Posterior cingulate gyrus (tissue), 11 donors: Measurements from ENCODE around the gene FOXN4.

Experiments used
- DNase-seq, 10 donors: peaks; one replicate each; pipeline versions ENCODE4 v3.0.0 to v3.0.0-alpha.2; 2020 to 2021; ENCODE audit warnings: mixed read lengths in 3 of 10
- intact Hi-C: fragments of 100-400 bp; cut with DNase I; formaldehyde crosslinking; loops from one replicate; pipeline ENCODE4 v1.15.1; 2023

The FOXN4 gene

GRCh38 chr12:109287181-109287580 lies 21.9 kb downstream of the FOXN4 start:
- DNase-seq = peak in 1 of 10 donors; percentile 45
- intact Hi-C loops = no loop called here

DNA sequence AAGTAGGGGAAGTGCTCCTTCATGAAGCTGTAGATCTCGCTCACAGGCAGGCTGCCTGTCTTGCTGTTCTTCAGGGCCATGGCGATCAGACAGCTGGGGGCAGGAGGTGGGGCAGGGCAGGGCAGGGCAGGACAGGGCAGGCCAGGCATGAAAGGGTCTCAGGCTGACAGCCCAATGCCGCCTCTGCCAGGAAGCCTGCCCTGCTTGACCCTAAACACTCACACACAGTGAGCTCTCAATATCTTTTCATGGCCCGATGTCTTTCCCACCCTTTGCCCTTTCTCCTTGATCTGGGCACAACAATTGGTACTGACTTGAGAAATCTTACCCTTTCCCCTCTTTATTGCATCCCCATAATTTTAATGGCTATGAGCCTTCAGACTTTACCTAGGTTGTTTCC lies 22.4 kb downstream of the FOXN4 start:
- peak in 1 of 10 donors; percentile 61 for DNase-seq
- intact Hi-C loops = no loop called here

DNA sequence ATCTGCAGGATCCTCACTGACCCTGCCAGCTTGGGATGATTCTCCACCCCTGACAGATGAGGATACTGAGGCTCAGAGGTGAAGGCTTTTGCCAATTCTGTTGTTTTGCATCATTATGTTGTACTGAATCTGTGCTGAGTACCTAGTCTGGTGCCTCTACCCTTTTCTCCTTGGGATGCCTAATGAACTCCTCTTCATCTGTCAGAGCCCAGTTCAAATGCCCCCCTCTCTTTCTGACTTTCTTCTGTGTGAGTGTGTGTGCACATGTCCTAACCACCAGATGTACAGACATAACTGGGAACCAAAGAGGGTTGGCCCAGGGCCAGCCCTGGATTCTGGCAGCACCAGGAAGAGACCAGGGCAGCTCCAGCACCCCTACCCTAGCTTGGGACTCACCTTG lies 22.8 kb downstream of the FOXN4 start:
- intact Hi-C loops = no loop called here
- no peak for DNase-seq

- DNase-seq = no peak
- intact Hi-C loops = no loop called here
Observed at GRCh38 chr12:109284392-109284791, 24.7 kb downstream of the FOXN4 start.

DNA sequence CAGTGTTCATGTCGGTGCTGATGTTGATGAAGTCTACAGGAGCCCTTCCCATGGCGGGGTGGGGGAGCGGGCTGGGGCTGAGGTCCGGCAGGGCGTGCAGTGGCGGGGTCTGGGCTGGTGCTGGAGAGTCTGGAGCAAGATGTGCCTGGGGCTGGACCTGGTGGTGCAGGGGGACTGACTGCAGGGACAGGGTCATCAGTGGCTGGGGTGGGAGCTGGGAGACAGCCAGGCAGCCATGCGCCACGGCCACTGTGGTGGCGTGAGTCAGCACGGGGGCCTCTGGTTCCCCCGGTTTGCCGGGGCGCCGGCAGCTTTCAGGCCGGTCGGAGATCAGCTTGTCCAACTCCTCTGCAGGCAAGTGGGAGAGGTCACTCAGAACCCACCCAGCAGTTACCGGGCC lies 27.6 kb downstream of the FOXN4 start:
- intact Hi-C loops = no loop called here
- DNase-seq = peak in 1 of 10 donors; percentile 60

GRCh38 chr12:109279525-109279924 lies 29.6 kb downstream of the FOXN4 start:
- no peak for DNase-seq
- intact Hi-C loops = no loop called here

DNA sequence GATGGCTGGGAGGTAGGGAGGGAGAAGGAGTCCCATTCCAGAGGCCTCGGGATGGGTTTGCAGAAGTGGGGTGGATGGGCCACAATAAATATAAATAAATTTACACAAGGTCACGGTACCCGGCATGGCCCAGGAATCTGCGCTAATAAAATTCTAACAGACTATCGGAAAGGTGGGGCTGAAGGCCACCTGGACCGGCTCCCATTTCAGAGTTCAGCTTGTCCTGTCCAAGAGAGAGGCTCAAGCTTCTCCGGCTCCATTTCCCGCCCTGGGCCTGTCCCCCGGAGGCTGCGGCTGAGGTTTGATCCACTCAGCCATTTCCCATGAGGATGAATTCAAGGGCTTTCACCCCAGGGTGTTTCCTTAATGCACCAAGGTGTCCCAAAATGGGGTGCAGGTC lies 30.2 kb downstream of the FOXN4 start:
- intact Hi-C loops = no loop called here
- no peak for DNase-seq

DNA sequence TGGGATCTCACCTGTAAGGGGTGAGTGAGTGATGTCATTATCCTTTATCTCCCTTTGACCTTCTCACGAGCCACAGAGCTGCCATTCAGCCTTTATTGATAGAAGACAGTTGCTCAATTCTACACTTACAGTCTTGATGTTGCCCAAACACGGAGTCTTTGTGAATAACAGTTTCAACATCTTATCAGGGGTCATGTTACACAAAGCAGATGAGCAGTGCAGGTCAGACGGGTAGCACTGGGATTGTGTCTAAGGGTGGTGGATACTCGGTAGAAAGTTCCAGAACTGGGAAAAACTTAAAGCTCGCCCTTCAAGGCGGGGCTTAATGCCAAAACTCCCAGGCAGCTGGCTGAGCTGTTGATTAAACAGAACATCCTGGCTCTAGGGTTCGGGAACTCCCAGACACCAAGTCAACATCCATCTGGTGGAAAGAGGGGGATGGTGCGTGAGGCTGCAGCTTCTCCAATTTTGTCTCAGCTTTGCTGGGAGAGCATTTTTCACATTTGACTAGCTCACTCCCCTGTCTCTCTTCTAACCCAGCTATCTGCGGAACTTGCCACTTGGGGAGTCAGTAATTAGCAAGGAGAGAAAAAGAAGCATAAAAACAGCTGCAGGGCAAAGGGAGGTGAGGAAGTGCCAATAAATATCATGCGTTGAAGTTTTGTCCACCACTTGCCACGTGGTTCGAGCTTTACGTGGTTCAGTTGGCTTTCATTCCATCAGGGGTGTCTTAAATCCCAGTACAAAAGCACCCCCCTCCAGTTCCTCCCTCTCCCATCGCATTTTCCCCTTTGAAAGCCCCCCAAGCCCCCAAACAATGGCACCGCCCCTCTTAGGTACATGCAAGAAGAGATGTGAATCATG lies 31.0 kb downstream of the FOXN4 start:
- intact Hi-C loops = no loop called here
- DNase-seq = peak in 1 of 10 donors; percentile 37

GRCh38 chr12:109277255-109277898 lies 31.7 kb downstream of the FOXN4 start:
- intact Hi-C loops = no loop called here
- peak in 1 of 10 donors; percentile 8 for DNase-seq

DNA sequence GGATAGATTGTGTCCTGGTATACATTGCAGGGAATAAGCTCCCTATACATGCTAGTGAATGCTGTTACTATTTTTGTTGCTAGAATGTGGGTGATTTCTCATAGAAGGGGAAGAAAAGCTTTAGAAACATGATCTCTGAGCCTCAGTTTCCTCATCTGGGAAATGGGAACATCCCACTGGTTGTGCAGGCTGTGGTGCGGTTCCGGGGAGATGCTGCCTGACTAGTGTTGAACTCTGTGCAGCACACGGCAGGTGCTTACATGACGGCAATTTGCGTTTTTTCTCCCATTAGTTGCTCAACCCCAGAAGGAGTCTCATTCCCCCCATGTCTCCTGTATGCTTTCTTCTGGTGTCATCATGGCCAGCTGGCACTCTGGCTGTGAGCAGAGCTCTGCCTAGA lies 32.9 kb downstream of the FOXN4 start:
- DNase-seq = no peak
- intact Hi-C loops = no loop called here

GRCh38 chr12:109275173-109275572 lies 33.9 kb downstream of the FOXN4 start:
- DNase-seq = peak in 1 of 10 donors; percentile 3
- intact Hi-C loops = no loop called here

DNA sequence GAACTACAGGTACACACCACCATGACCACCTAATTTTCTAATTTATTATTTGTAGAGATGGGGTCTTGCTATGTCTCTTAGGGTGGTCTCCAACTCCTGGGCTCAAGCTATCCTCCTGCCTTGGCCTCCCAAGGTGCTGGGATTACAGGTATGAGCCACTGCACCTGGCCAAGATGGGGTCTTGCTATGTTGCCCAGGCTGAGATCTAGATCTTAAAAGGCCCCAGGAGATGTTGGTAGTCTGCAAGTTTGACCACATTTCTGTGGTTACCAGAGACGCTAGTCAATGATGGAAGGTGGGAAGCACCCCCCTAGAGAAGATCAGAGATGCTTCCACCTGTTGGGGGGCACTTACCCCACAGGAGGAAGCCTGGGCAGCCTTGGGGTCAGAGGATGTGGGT lies 34.7 kb downstream of the FOXN4 start:
- intact Hi-C loops = no loop called here
- DNase-seq = peak in 1 of 10 donors; percentile 22

DNA sequence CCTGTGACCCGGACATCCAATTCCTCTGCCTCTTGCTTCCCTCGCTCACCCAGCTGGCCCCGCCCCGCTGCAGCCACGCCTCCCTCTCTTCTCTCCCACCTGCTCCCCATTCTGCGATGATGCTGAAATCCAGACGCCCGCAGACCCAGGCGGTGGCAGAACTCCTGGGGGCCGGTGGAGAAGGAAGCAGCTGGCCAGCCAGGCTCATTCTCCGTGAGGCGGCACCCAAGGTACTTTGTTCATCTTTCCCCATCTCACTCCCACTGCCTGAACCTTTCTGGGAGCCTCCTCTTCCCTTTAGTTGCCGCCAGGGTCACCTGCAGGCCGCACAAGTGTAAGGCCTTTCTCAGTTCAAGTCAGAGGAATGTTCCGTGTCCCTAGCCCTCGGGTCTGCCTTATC lies 35.7 kb downstream of the FOXN4 start:
- peak in 1 of 10 donors; percentile 70 for DNase-seq
- intact Hi-C loops = no loop called here

DNA sequence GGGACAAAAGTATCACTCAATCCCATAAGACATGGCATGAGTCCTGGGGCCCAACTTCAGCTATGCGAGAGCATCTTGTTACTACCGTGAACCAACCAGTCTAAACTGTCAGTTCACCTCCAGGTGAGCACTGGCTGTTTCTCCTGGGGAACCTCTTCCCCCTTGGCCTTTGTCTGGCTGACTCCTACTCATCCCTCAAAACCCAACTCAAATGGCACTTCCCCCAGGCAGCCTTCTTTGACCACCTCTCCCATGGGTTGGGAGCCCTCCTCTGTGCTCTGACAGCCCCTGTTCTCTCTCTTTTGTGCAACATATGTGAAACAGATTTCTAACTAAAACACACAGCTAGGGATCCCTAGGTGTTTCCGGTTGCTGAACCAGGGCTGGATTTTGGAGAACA lies 37.7 kb downstream of the FOXN4 start:
- DNase-seq = peak in 1 of 10 donors; percentile 17
- intact Hi-C loops = no loop called here

DNA sequence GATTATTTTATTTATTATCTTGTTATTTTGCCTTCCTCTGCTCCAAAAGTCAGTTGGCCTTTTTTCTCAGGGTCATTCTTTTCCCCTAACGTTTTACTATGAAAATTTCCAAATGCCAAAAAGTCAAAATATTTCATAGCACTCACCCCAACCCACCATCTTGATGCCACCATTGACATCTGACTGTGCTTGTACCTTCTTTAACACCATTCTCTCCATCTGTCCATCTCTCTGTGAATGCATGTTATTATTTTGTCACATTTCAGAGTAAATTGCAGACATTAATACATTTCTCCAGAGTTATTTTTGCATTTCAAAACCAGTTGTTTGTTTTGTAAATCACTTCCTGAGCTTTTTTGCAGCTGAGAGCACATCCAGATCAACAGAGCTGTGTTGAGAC lies 38.6 kb downstream of the FOXN4 start:
- DNase-seq = no peak
- intact Hi-C loops = no loop called here

- intact Hi-C loops = no loop called here
- peak in 1 of 10 donors; percentile 9 for DNase-seq
Observed at GRCh38 chr12:109269428-109269827, 39.7 kb downstream of the FOXN4 start.

DNA sequence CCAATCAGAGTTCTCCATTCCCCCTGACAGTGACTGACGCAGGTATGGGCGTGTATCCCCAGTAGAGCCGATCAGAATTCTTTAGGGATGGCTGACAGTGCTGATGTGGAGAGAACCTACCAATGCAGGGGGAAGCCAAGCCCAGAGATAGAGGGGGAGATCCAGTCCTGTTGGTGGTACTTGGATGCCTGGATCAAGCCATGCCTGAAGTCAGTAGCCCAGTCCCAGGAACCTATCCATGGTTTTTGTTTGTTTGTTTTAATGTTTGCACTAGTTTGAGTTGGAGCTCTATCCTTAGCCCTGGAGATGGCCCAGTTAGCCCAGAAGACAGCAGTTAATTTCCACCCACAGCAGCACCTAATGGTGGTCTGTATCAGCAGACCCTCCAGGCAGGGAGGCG lies 40.2 kb downstream of the FOXN4 start:
- DNase-seq = peak in 1 of 10 donors; percentile 4
- intact Hi-C loops = no loop called here

DNA sequence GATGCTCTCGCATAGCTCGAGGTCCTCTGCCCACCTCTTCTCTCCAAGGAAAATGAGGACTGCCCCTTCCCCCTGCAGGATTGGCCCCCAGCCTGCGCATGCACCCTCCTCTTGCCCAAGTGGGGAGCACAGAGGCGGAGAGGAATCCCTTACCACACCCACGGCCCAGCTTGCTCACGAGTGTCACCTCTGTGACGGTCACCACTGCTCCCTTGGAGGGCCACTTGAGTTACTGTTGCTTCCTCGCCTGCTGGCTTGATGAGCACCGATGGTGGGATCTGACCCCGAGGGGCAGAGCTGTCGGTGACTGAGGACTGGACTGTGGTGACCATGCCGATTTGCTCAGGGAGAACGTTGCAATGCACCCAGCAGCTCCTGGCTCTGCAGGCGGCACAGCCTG lies 41.7 kb downstream of the FOXN4 start:
- DNase-seq = peak in 1 of 10 donors; percentile 69
- intact Hi-C loops = no loop called here

DNA sequence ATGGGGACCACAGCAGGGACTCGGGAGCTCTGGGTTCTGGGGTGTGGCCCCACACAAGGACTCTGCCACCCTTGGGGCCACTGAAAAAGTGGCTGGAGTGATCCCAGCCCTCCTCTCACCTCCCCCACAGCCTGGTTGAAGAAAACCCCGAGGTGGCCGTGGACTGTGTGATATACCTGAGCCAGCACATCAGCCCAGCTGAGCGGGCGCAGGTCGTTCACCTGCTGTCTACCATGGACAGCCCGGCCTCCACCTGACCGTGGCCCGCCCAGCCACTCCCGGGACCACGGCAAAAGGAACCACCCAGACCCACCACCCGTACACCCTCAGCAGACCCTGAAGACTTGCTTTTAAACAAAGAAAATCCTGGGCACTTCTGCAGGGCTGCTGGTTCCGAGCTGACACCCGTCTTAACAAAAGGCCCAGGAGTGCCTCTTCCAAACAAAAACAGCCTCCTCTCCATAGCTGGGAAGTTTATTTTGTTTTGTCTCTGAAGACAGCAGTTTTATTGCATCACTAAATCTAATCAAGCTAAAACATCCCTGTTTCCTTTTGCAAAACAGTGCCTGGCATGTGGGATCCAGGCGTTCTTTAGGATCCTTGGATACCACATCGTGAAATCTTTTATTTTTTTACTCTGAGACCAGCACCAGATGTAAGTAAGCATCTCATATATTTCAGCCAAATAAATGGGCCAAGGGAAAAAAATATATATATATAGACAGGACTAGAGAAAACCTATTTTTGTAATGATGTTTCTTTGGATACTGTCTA lies 42.8 kb downstream of the FOXN4 start:
- DNase-seq = peak in 1 of 10 donors; percentile 56
- intact Hi-C loops = no loop called here

GRCh38 chr12:109264943-109265650 lies 44.0 kb downstream of the FOXN4 start:
- peak in 1 of 10 donors; percentile 80 for DNase-seq
- intact Hi-C loops = loop anchor here (1.0 kb wide), 1 partner anchor 120 kb away; no protein-coding TSS in a partner anchor
